GM23338 (cell line): ENCODE measurements around the gene ROBO1. TPM values are rescaled to one million over a fixed set of nuclear protein-coding genes. Genes with fewer than 3 reads are reported as not detected.

Experiments used
- ATAC-seq: fragments of 200-7000 bp; cut with Tn5 transposase; 3 replicates; pipeline ENCODE4 v1.9.1; 2020
- DNase-seq: peaks from one replicate; pipeline ENCODE4 v3.0.0-alpha.2; 2015; ENCODE audit warnings: low spot score
- H2AFZ ChIP-seq: fragments of 200-600 bp; sonication (generic); 2 replicates; pipeline ENCODE4 v1.8.0; 2016; ENCODE audit warnings: antibody characterized with exemption, mild to moderate bottlenecking, moderate library complexity
- H3F3A ChIP-seq: fragments of 200-600 bp; sonication (generic); replicated peaks from 2 replicates; pipeline ENCODE4 v1.8.0; 2017; ENCODE audit warnings: antibody characterized with exemption, mixed run types, low read depth
- H3K27ac ChIP-seq: fragments of 200-600 bp; sonication (generic); 2 replicates; pipeline ENCODE4 v1.6.1; 2016; ENCODE audit warnings: low read depth
- H3K27me3 ChIP-seq: fragments of 200-600 bp; sonication (generic); 2 replicates; pipeline ENCODE4 v1.8.0; 2016; ENCODE audit warnings: mild to moderate bottlenecking, mixed run types, moderate library complexity; ENCODE audit not compliant: insufficient read depth
- H3K36me3 ChIP-seq: fragments of 200-600 bp; sonication (generic); 2 replicates; pipeline ENCODE4 v1.8.0; 2016; ENCODE audit warnings: mild to moderate bottlenecking; ENCODE audit not compliant: insufficient read depth
- H3K4me1 ChIP-seq: fragments of 200-600 bp; sonication (generic); 2 replicates; pipeline ENCODE4 v1.8.0; 2016; ENCODE audit warnings: mild to moderate bottlenecking, moderate library complexity; ENCODE audit not compliant: insufficient read depth
- H3K4me2 ChIP-seq: fragments of 200-600 bp; sonication (generic); 2 replicates; pipeline ENCODE4 v1.7.1; 2017; ENCODE audit warnings: mixed run types
- H3K4me3 ChIP-seq: fragments of 200-600 bp; sonication (generic); 2 replicates; pipeline ENCODE4 v1.6.1; 2016; ENCODE audit warnings: mixed run types
- H3K79me2 ChIP-seq: fragments of 200-600 bp; sonication (generic); replicated peaks from 2 replicates; pipeline ENCODE4 v1.8.0; 2017; ENCODE audit warnings: mild to moderate bottlenecking; ENCODE audit not compliant: insufficient read depth
- H3K9me2 ChIP-seq: fragments of 200-600 bp; sonication (generic); 2 replicates; pipeline ENCODE4 v1.8.0; 2017; ENCODE audit not compliant: insufficient read depth
- H4K20me1 ChIP-seq: fragments of 200-600 bp; sonication (generic); replicated peaks from 2 replicates; pipeline ENCODE4 v1.8.0; 2017; ENCODE audit warnings: mild to moderate bottlenecking; ENCODE audit not compliant: insufficient read depth
- H3K27ac Mint-ChIP-seq: 2 replicates; pipeline ENCODE4 v1.8.0; 2020; ENCODE audit warnings: inconsistent platforms, mild to moderate bottlenecking, moderate library complexity, mixed read lengths
- H3K27me3 Mint-ChIP-seq: 3 replicates; pipeline ENCODE4 v1.8.0; 2022; ENCODE audit warnings: low read depth, mild to moderate bottlenecking, moderate library complexity, mixed read lengths, inconsistent platforms; ENCODE audit not compliant: insufficient read depth, poor library complexity
- H3K36me3 Mint-ChIP-seq: 3 replicates; pipeline ENCODE4 v1.8.0; 2021; ENCODE audit warnings: low read depth, mild to moderate bottlenecking, inconsistent platforms, moderate library complexity, mixed read lengths
- H3K4me1 Mint-ChIP-seq: 3 replicates; pipeline ENCODE4 v1.8.0; 2020; ENCODE audit warnings: mild to moderate bottlenecking, inconsistent platforms, mixed read lengths
- H3K4me3 Mint-ChIP-seq: 3 replicates; pipeline ENCODE4 v1.8.0; 2021; ENCODE audit warnings: moderate library complexity, mild to moderate bottlenecking, inconsistent platforms, mixed read lengths
- H3K9me3 Mint-ChIP-seq: 3 replicates; pipeline ENCODE4 v1.8.0; 2020; ENCODE audit warnings: moderate library complexity, mild to moderate bottlenecking, inconsistent platforms, mixed read lengths
- CREB1 ChIP-seq: fragments of 250-450 bp; sonication (Bioruptor Pico); IDR thresholded peaks from 2 replicates; pipeline ENCODE4 v1.5.0; 2020; ENCODE audit warnings: low read depth, mild to moderate bottlenecking, moderate library complexity
- CTCF ChIP-seq, 2 experiments: fragments of 200-600 bp in 1 of 2; sonication (generic) in 1 of 2; conservative IDR thresholded peaks; 2 replicates each; pipeline versions ENCODE4 v1.5.1 to v1.6.1; 2016 to 2017; ENCODE audit warnings: antibody characterized with exemption in 2 of 2, low read depth in 2 of 2, mild to moderate bottlenecking in 2 of 2, moderate library complexity in 1 of 2
- ETS1 ChIP-seq: IDR thresholded peaks from 2 replicates; pipeline ENCODE4 v1.6.1; 2016; ENCODE audit warnings: antibody characterized with exemption
- EZH2 ChIP-seq: fragments of 200-600 bp; sonication (generic); IDR thresholded peaks from one replicate; pipeline ENCODE4 v1.8.0; 2017; ENCODE audit warnings: antibody characterized with exemption, mild to moderate bottlenecking, low read depth; ENCODE audit not compliant: unreplicated experiment
- EZH2phosphoT487 ChIP-seq: fragments of 200-600 bp; sonication (generic); IDR thresholded peaks from one replicate; pipeline ENCODE4 v1.8.1; 2018; ENCODE audit warnings: antibody characterized with exemption; ENCODE audit not compliant: unreplicated experiment
- JUNB ChIP-seq: IDR thresholded peaks from one replicate; pipeline ENCODE4 v1.6.1; 2016; ENCODE audit warnings: antibody characterized with exemption; ENCODE audit not compliant: unreplicated experiment
- NANOG ChIP-seq: IDR thresholded peaks from 2 replicates; pipeline ENCODE4 v1.6.1; 2016; ENCODE audit warnings: antibody characterized with exemption, borderline replicate concordance
- POLR2AphosphoS5 ChIP-seq: IDR thresholded peaks from 2 replicates; pipeline ENCODE4 v1.6.1; 2016; ENCODE audit warnings: antibody characterized with exemption, low read depth
- REST ChIP-seq: IDR thresholded peaks from one replicate; pipeline ENCODE4 v1.6.1; 2018; ENCODE audit warnings: antibody characterized with exemption; ENCODE audit not compliant: unreplicated experiment
- STAT1 ChIP-seq: IDR thresholded peaks from one replicate; pipeline ENCODE4 v1.6.1; 2016; ENCODE audit warnings: antibody characterized with exemption; ENCODE audit not compliant: unreplicated experiment
- ZNF114 ChIP-seq: fragments of 250-450 bp; sonication (Bioruptor Pico); IDR thresholded peaks from 2 replicates; pipeline ENCODE4 v1.5.0; 2020; ENCODE audit warnings: mild to moderate bottlenecking, moderate library complexity
- ZNF331 ChIP-seq: fragments of 250-450 bp; sonication (Bioruptor Pico); IDR thresholded peaks from 2 replicates; pipeline ENCODE4 v1.5.0; 2020; ENCODE audit warnings: low read depth, mild to moderate bottlenecking, moderate library complexity
- ZNF462 ChIP-seq: fragments of 250-450 bp; sonication (Bioruptor Pico); IDR thresholded peaks from 2 replicates; pipeline ENCODE4 v1.5.0; 2020; ENCODE audit warnings: mild to moderate bottlenecking, moderate library complexity
- polyA plus RNA-seq: library from polyadenylated mRNA; unstranded; fragments of >200 nt; fragmentation: Nextera tagmentation; extraction: Ambion mirVana; gene quantifications from 2 replicates; pipeline ENCODE4 v1.2.1, GENCODE V29; 2016
- total RNA-seq: library from RNA; depleted of rRNA; stranded (reverse); fragments of >200 nt; shearing (Covaris generic); gene quantifications from 2 replicates; pipeline ENCODE4 v1.2.3, GENCODE V29; 2014

Gene ROBO1
- total and polyA plus RNA-seq, 2 experiments from 2014 or later, result 19.2 to 78.3 TPM

- Mint-ChIP-seq H3K9me3 (no peaks in the 10 kb centered on the region), H3K27me3 (peaks cover 4% of the 10 kb centered on the region), H3K4me3 (no peak overlapping the region), H3K27ac (no peak overlapping the region), H3K36me3 (no peaks in the 10 kb centered on the region), H3K4me1 (peaks cover 37% of the 10 kb centered on the region)
- no peak overlapping the region for H3K4me3 ChIP-seq
- H2AFZ ChIP-seq, result no peak overlapping the region
- no peaks in the 10 kb centered on the region for H3K36me3 ChIP-seq
- H3K27me3 ChIP-seq, result no peaks in the 10 kb centered on the region
- ATAC-seq, result no peak
- no peak overlapping the region for H3K27ac ChIP-seq
- peaks cover 17% of the 10 kb centered on the region for H3K4me1 ChIP-seq
- DNase-seq, result no peak
- H3K4me2 ChIP-seq, result no peak overlapping the region
- peaks cover 96% of the 10 kb centered on the region for H3K79me2 ChIP-seq
- no peaks in the 10 kb centered on the region for H3F3A ChIP-seq
- TF ChIP-seq ZNF114 (CRISPR knock-in tag) (no peak), NANOG (no peak), STAT1 (no peak), JUNB (no peak), EZH2phosphoT487 (no peak), REST (no peak), EZH2 (no peak), CTCF (conservative IDR thresholded peaks at IDR 0.05; ENCODE audit: low read depth in 2 of 2) (no peak), POLR2AphosphoS5 (no peak), ETS1 (no peak), CREB1 (CRISPR knock-in tag) (no peak), ZNF331 (CRISPR knock-in tag) (no peak), ZNF462 (no peak)
- no peaks in the 10 kb centered on the region for H3K9me2 ChIP-seq
- peaks cover 21% of the 10 kb centered on the region for H4K20me1 ChIP-seq
Measured at GRCh38 chr3:79006077-79006476, 761.7 kb downstream of the ROBO1 start.
